Posterior vena cava (tissue), 2 donors: Measurements from ENCODE around the gene RGS8. TPM values are rescaled to one million over a fixed set of nuclear protein-coding genes. Genes with fewer than 3 reads are reported as not detected.

Experiments
- DNase-seq: peaks from one replicate; pipeline ENCODE4 v3.0.0-alpha.2; 2020; ENCODE audit warnings: low spot score
- intact Hi-C, 2 donors: fragments of 100-400 bp; cut with DNase I; formaldehyde crosslinking; loops; one replicate each; pipeline versions ENCODE4 v1.14.1 to v1.14.2; 2022 to 2023
- total RNA-seq, 2 donors: library from RNA; stranded (reverse); fragmentation: NEBNext Ultra II Directional; extraction: Animal tissue kit (Norgen Biotek cat#: 25700); gene quantifications; one replicate each; pipeline ENCODE4 v1.2.1, GENCODE V29; 2021
- donor health status: DM: yes; HTN: yes; CAD: no.
- donor health status: DM: yes; HTN: yes; CAD: no.

The RGS8 gene
- total RNA-seq, 2 donors from 2014 or later: 0.10 TPM; not detected in 1

GRCh38 chr1:182677397-182678098 lies 6.8 kb downstream of the RGS8 start:
- DNase-seq: no peak
- intact Hi-C loops: no loop called here

- intact Hi-C loops: no loop called here
Measured at GRCh38 chr1:182676274-182676673, 8.1 kb downstream of the RGS8 start.

GRCh38 chr1:182674346-182675246 lies 9.8 kb downstream of the RGS8 start:
- intact Hi-C loops: no loop called here
- no peak for DNase-seq

More at GRCh38 chr1:182676274-182676673, 8.1 kb downstream of the RGS8 start:
- no peak for DNase-seq

- intact Hi-C loops: no loop called here
- DNase-seq: no peak
Measured at GRCh38 chr1:182672487-182672836, 11.9 kb downstream of the RGS8 start.

- intact Hi-C loops: no loop called here
- no peak for DNase-seq
Measured at GRCh38 chr1:182671750-182672486, 12.5 kb downstream of the RGS8 start.

- no peak for DNase-seq
- intact Hi-C loops: no loop called here
Measured at GRCh38 chr1:182670032-182670749, 14.2 kb downstream of the RGS8 start.

- intact Hi-C loops: no loop called here
- DNase-seq: no peak
Measured at GRCh38 chr1:182669266-182669665, 15.1 kb downstream of the RGS8 start.

GRCh38 chr1:182668521-182669054 lies 15.8 kb downstream of the RGS8 start:
- DNase-seq: no peak
- intact Hi-C loops: no loop called here

GRCh38 chr1:182667848-182668505 lies 16.4 kb downstream of the RGS8 start:
- DNase-seq: no peak
- intact Hi-C loops: no loop called here

GRCh38 chr1:182666706-182667105 lies 17.7 kb downstream of the RGS8 start:
- DNase-seq: no peak
- intact Hi-C loops: no loop called here

GRCh38 chr1:182664296-182664695 lies 20.1 kb downstream of the RGS8 start:
- intact Hi-C loops: no loop called here
- no peak for DNase-seq

- intact Hi-C loops: no loop called here
- no peak for DNase-seq
Measured at GRCh38 chr1:182662956-182663355, 21.4 kb downstream of the RGS8 start.

GRCh38 chr1:182662121-182662890 lies 22.1 kb downstream of the RGS8 start:
- intact Hi-C loops: no loop called here

GRCh38 chr1:182658055-182658454 lies 26.3 kb downstream of the RGS8 start:
- intact Hi-C loops: no loop called here

More at GRCh38 chr1:182662121-182662890, 22.1 kb downstream of the RGS8 start:
- DNase-seq: no peak

GRCh38 chr1:182656842-182657397 lies 27.5 kb downstream of the RGS8 start:
- intact Hi-C loops: no loop called here
- DNase-seq: no peak

More at GRCh38 chr1:182658055-182658454, 26.3 kb downstream of the RGS8 start:
- DNase-seq: no peak

- intact Hi-C loops: no loop called here
- no peak for DNase-seq
Measured at GRCh38 chr1:182653986-182654385, 30.4 kb downstream of the RGS8 start.

GRCh38 chr1:182652933-182653332 lies 31.5 kb downstream of the RGS8 start:
- DNase-seq: no peak
- intact Hi-C loops: no loop called here
